T-helper 1 cell treated with Interleukin-12 subunit alpha and Interleukin-12 subunit beta and Interleukin-4 antibody, amounts not matched to agents 30 μg/mL and 1 μg/mL, for 36 hours (primary cell): Measurements from ENCODE around the gene CACNA1D.

Experiments used
- H3K27ac Mint-ChIP-seq: one replicate; pipeline ENCODE4 v1.8.0; 2021; ENCODE audit warnings: mild to moderate bottlenecking, mixed read lengths
- H3K27me3 Mint-ChIP-seq: one replicate; pipeline ENCODE4 v1.8.0; 2021; ENCODE audit warnings: low read depth, mixed read lengths
- H3K36me3 Mint-ChIP-seq: one replicate; pipeline ENCODE4 v1.8.0; 2021; ENCODE audit warnings: low read depth, mixed read lengths
- H3K4me1 Mint-ChIP-seq: one replicate; pipeline ENCODE4 v1.8.0; 2021; ENCODE audit warnings: low read depth, mixed read lengths
- H3K4me3 Mint-ChIP-seq: one replicate; pipeline ENCODE4 v1.8.0; 2021; ENCODE audit warnings: mild to moderate bottlenecking, moderate library complexity, mixed read lengths
- H3K9me3 Mint-ChIP-seq: one replicate; pipeline ENCODE4 v1.8.0; 2021; ENCODE audit warnings: mixed read lengths

Gene CACNA1D

DNA sequence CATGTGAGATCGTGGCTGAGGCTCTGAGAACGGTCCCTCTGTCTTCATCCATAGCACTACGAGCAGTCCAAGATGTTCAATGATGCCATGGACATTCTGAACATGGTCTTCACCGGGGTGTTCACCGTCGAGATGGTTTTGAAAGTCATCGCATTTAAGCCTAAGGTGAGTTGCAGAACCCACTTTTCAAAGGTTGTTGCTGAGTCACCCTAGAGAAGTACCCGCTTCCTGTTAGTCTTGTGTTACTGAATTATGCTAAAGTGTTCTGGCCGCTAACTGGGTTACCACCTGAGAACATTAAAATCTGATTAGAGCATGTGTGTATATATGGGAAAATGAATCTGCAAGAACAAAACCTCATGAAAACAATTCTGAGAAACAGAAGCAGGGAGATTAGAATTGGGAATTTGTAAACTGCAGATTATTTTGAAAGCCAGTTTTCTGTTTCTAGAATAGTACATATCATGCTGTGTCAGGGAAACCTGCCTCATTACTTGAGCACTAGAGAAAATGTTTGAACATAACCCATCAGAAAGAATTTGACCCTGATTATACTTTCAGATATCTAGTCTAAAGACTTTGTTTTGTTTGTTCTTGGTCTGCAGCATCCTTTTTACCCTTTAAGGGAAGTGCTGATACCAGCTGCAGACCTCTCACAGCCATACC, 259.2 kb downstream of the CACNA1D start:
- H3K36me3 Mint-ChIP-seq, result peaks cover 7% of the 10 kb centered on the region
- peak overlapping the region; percentile 64 for H3K4me3 Mint-ChIP-seq
- H3K27me3 Mint-ChIP-seq, result peaks cover 5% of the 10 kb centered on the region
- H3K4me1 Mint-ChIP-seq, result peaks cover 35% of the 10 kb centered on the region
- H3K27ac Mint-ChIP-seq, result peak overlapping the region; percentile 89
- peaks cover 3% of the 10 kb centered on the region for H3K9me3 Mint-ChIP-seq

- H3K9me3 Mint-ChIP-seq, result peaks cover 3% of the 10 kb centered on the region
- H3K27me3 Mint-ChIP-seq, result peaks cover 6% of the 10 kb centered on the region
- peaks cover 7% of the 10 kb centered on the region for H3K36me3 Mint-ChIP-seq
- no peak overlapping the region for H3K4me3 Mint-ChIP-seq
- H3K27ac Mint-ChIP-seq, result peak overlapping the region; percentile 89
- peaks cover 33% of the 10 kb centered on the region for H3K4me1 Mint-ChIP-seq
These were observed 259.9 kb downstream of the CACNA1D start for GRCh38 chr3:53754325-53754724.

DNA sequence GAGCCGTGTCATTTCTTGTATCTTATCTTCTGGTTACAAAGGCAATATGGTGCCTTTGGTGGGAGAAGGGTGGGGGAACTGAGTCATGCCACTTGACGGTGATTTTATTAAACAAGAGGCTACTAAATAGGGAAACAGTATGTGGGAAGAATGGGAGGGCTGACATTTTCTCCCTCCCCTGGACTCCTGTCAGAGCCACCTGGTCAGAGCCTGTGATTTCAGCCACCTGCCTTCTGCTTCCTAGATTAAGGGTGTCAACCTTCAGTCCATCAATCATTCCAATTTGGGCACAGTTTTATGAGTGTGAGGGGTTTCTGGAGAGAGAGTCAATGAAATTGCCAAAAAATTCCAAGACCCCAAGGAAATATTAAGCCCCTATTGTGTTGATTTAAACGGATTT, 264.4 kb downstream of the CACNA1D start:
- H3K27me3 Mint-ChIP-seq, result peaks cover 6% of the 10 kb centered on the region
- no peaks in the 10 kb centered on the region for H3K9me3 Mint-ChIP-seq
- H3K27ac Mint-ChIP-seq, result no peak overlapping the region
- no peak overlapping the region for H3K4me3 Mint-ChIP-seq
- peaks cover 3% of the 10 kb centered on the region for H3K36me3 Mint-ChIP-seq
- peaks cover 18% of the 10 kb centered on the region for H3K4me1 Mint-ChIP-seq

DNA sequence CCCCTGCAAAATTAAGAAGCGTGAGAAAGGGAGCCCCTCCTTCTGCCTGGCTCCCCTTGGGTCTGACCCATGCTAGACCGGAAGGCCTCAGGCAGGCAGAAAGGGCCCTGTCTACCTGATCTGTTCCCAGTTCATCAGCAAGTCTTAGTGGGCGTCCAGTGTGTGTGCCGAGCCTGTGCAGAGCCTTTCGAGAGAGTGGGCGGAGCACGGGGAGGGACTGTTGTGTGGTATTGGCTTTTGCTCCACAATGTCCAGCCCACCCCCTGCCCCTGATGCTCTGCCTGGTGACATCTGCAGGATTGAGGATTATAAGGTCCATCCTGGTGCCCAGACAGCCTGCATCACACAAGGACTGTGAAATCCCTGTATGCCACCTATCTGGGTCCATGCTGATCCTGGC, 268.9 kb downstream of the CACNA1D start:
- Mint-ChIP-seq H3K27me3 (peaks cover 23% of the 10 kb centered on the region), H3K27ac (no peak overlapping the region), H3K4me3 (no peak overlapping the region), H3K9me3 (no peaks in the 10 kb centered on the region), H3K4me1 (peaks cover 3% of the 10 kb centered on the region), H3K36me3 (no peaks in the 10 kb centered on the region)

DNA sequence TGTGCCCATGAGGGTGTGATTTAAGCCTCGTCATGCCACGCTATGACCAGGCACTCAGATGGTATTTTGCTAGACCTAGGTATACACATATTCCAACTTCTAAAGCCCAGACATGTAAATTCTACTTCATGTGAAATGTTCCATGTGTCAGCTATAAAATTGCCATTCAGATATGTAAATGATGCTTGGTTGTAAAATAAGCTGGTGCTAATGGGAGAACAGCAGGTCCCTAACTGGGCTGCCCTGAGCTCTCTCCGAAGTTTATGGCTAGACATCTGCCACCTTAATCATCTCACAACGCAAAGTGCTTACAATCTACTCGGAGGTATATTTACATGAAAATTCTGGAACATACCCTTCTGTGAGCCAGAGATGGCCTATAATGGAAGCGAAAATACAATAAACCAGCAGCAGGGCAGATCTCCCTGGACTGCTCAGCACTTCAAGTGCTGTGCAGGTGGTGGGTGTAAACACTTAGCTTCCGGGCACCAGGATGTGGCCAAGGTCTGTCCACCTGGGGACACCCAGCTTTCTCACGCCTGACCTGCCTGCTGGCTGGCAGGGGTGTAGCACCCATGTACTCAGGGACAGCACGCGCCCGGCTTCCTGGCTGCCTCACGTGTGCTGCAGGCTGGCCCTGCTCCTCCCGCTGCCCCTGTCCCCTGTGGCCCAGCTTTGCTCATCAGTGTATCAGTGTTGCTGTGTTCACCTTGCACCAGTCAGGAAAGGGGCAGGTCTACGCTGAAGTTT, 269.8 kb downstream of the CACNA1D start:
- peaks cover 3% of the 10 kb centered on the region for H3K4me1 Mint-ChIP-seq
- no peak overlapping the region for H3K4me3 Mint-ChIP-seq
- H3K9me3 Mint-ChIP-seq, result no peaks in the 10 kb centered on the region
- H3K36me3 Mint-ChIP-seq, result no peaks in the 10 kb centered on the region
- no peak overlapping the region for H3K27ac Mint-ChIP-seq
- peaks cover 19% of the 10 kb centered on the region for H3K27me3 Mint-ChIP-seq

- H3K9me3 Mint-ChIP-seq, result no peaks in the 10 kb centered on the region
- no peak overlapping the region for H3K27ac Mint-ChIP-seq
- H3K27me3 Mint-ChIP-seq, result peaks cover 28% of the 10 kb centered on the region
- no peaks in the 10 kb centered on the region for H3K36me3 Mint-ChIP-seq
- H3K4me3 Mint-ChIP-seq, result no peak overlapping the region
- peaks cover 4% of the 10 kb centered on the region for H3K4me1 Mint-ChIP-seq
These were observed 271.3 kb downstream of the CACNA1D start for GRCh38 chr3:53765753-53766152.

DNA sequence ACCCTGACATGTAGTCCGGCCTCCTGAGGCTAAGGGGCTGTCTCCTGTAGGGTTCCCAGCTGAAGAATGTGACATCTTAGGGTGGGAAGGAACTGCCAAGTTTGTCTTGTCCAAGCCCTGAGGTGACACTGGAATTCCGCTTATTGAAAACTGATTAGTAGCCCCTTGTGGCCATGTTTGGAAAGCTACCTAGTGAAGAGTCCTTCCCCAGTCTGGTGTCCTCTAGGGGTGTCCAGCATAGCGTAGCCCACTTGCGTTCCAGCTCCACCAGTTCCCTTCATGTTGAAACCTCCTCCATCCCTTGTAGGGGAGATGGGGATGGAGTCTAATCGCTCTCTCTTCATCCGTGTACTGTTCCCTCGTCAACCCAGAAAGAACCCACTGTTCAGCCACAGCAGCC, 272.3 kb downstream of the CACNA1D start:
- no peaks in the 10 kb centered on the region for H3K9me3 Mint-ChIP-seq
- H3K27me3 Mint-ChIP-seq, result peaks cover 29% of the 10 kb centered on the region
- no peak overlapping the region for H3K4me3 Mint-ChIP-seq
- H3K4me1 Mint-ChIP-seq, result peaks cover 4% of the 10 kb centered on the region
- H3K27ac Mint-ChIP-seq, result no peak overlapping the region
- H3K36me3 Mint-ChIP-seq, result no peaks in the 10 kb centered on the region

DNA sequence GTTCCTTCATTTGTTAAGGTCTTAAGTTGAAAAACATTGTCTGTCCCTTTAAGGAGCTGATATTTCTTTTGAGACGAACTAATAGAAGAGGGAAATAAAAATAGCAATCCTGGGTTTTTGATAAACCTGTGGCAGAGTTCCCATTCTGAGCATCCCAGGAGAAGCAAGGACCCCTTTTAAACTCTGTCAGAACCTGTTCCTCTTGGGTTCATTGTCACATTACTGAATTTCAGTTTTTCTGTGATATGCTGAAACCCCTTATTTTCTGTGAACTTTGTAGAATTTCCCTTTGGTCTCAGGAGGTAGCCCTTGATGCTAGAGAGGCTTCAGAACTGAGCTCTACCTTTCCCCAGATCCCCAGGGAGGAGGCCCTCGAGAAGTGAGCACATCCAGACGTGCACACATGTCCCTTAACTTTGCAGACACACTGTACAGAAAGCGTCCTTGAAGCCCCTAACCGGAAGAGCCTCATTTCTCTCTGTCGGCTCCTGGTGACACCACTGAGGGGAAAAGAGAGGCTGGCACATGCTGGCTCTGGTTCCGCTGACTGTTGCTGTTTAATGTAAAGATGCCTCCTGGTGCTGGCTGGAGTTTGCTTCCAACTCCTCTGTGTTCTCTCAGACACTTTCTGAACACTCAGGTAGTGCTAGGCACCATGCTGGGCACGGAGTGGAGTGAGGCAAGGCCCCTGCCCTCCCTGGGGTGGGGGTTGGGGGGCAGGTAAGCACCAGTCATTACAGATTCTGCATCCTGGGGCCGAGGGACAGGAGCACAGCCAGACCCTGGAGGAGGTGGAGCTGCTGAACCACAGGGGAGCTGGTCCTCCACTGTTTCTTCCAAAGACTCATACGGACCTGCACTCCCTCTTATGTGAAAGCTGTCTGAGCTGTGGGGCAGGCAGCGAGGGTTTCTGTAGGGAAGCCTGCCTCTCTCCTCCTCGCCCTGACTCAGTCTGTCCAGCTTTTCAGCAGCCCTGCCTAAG, 274.4 kb downstream of the CACNA1D start:
- H3K27ac Mint-ChIP-seq, result no peak overlapping the region
- peaks cover 32% of the 10 kb centered on the region for H3K27me3 Mint-ChIP-seq
- H3K4me1 Mint-ChIP-seq, result peaks cover 4% of the 10 kb centered on the region
- H3K36me3 Mint-ChIP-seq, result no peaks in the 10 kb centered on the region
- H3K9me3 Mint-ChIP-seq, result no peaks in the 10 kb centered on the region
- H3K4me3 Mint-ChIP-seq, result no peak overlapping the region

DNA sequence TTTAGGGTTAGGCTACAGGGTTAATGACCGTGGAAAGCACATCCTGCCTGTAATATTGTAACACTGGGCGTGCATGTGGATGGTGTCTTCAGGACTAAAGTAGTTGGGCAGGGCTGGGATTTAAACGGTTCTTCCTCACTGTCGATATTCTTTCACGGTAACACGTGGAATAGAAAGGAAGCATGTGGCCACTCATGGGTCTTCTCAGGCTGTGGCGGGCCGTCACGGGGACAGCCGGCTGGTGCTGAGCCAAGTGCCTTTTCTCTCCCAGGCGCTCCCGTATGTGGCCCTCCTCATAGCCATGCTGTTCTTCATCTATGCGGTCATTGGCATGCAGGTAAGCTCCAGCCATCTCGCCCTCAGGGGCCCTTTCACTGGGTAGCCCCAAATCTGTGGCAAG, 278.2 kb downstream of the CACNA1D start:
- Mint-ChIP-seq H3K27me3 (peaks cover 19% of the 10 kb centered on the region), H3K36me3 (no peaks in the 10 kb centered on the region), H3K4me1 (peaks cover 9% of the 10 kb centered on the region), H3K9me3 (no peaks in the 10 kb centered on the region), H3K27ac (no peak overlapping the region), H3K4me3 (no peak overlapping the region)

- Mint-ChIP-seq H3K9me3 (no peaks in the 10 kb centered on the region), H3K4me3 (no peak overlapping the region), H3K27ac (no peak overlapping the region), H3K36me3 (no peaks in the 10 kb centered on the region), H3K4me1 (peaks cover 9% of the 10 kb centered on the region), H3K27me3 (peaks cover 15% of the 10 kb centered on the region)
These were observed 278.6 kb downstream of the CACNA1D start for GRCh38 chr3:53773021-53773436.

GRCh38 chr3:53773611-53774368, 279.4 kb downstream of the CACNA1D start:
- Mint-ChIP-seq H3K27me3 (peaks cover 13% of the 10 kb centered on the region), H3K4me3 (no peak overlapping the region)

GRCh38 chr3:53774414-53774813, 280.0 kb downstream of the CACNA1D start:
- H3K27me3 Mint-ChIP-seq, result peaks cover 13% of the 10 kb centered on the region
- no peak overlapping the region for H3K4me3 Mint-ChIP-seq
- no peaks in the 10 kb centered on the region for H3K9me3 Mint-ChIP-seq
- H3K36me3 Mint-ChIP-seq, result no peaks in the 10 kb centered on the region
- H3K27ac Mint-ChIP-seq, result no peak overlapping the region
- H3K4me1 Mint-ChIP-seq, result peaks cover 9% of the 10 kb centered on the region

More at GRCh38 chr3:53773611-53774368, 279.4 kb downstream of the CACNA1D start:
- no peaks in the 10 kb centered on the region for H3K36me3 Mint-ChIP-seq
- no peak overlapping the region for H3K27ac Mint-ChIP-seq
- H3K9me3 Mint-ChIP-seq, result no peaks in the 10 kb centered on the region
- peaks cover 9% of the 10 kb centered on the region for H3K4me1 Mint-ChIP-seq

DNA sequence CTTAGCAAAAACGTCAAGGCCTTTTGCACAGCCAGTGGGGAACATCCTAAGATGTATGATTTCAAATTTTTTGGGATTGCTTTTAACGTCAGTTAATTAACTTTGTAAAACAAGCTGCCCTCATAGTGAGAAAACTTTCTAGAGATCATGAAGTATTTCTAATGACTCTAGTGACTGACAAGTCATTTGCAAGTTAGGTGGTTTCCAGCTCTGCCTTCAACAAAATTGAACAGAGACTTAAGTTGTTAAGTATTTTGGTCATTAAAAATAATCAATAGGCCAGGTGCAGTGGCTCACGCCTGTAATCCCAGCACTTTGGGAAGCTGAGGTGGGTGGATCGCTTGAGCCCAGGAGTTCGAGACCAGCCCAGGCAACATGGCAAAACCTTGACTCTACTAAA, 280.6 kb downstream of the CACNA1D start:
- Mint-ChIP-seq H3K27ac (no peak overlapping the region), H3K4me3 (no peak overlapping the region), H3K4me1 (peaks cover 9% of the 10 kb centered on the region), H3K36me3 (no peaks in the 10 kb centered on the region), H3K27me3 (peaks cover 12% of the 10 kb centered on the region), H3K9me3 (no peaks in the 10 kb centered on the region)

- Mint-ChIP-seq H3K27me3 (peaks cover 4% of the 10 kb centered on the region), H3K4me1 (peaks cover 6% of the 10 kb centered on the region), H3K36me3 (no peaks in the 10 kb centered on the region), H3K4me3 (no peak overlapping the region), H3K27ac (no peak overlapping the region), H3K9me3 (no peaks in the 10 kb centered on the region)
These were observed 281.4 kb downstream of the CACNA1D start for GRCh38 chr3:53775834-53776251.
